Hematopoietic multipotent progenitor cell treated with erythropoietin and hydrocortisone succinate and interleukin-3 and kit ligand, for 4 days (in vitro differentiated cells): Measurements from ENCODE around the gene LAMA2.
"Not testable (repeated sequence)": the region's sequence is repeated elsewhere in the genome, so short reads cannot be mapped to it uniquely, and the experiment has no call there.

Experiments
- DNase-seq: peaks from one replicate; pipeline ENCODE4 v3.0.0-alpha.2; 2015

The LAMA2 gene

DNA sequence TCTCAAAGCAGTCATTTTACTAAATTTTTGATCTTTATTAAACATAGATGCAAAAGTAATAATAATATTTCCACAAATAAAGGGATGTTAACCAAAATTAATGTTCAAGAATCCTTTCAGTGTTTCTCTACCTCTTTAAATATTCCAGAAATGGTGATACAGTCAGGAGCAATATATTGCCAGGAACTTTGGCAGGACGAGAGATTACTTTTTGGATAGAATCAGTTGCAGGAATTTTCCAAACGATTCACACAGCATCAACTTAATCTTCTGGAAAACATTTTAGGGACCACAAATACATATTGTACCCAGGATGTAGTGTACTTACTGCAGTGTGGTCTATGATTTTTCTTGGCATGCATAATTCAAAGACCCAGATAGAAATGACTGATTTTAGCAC, 125.7 kb downstream of the LAMA2 start:
- DNase-seq = no peak

DNA sequence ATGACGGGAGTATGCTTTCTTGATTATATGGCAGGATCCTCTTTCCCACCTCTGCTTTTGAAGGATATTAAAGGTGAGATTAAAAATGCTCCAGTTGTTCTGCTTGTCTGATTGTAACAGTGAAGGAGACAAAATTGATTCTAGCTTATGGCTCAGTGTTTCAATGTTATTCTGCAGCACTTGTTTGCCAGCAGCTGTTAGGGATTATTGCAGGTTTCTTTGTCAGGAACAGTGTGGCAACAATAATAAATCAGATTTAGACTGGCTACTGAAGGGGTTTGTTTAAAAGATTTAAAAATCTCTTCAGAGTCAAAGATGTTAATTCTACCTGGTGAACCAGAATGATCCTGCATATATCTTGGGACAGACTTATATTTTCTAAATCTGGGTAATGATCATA, 126.9 kb downstream of the LAMA2 start:
- DNase-seq = no peak

- no peak for DNase-seq
Observed at GRCh38 chr6:129014302-129014701, 131.4 kb downstream of the LAMA2 start.

DNA sequence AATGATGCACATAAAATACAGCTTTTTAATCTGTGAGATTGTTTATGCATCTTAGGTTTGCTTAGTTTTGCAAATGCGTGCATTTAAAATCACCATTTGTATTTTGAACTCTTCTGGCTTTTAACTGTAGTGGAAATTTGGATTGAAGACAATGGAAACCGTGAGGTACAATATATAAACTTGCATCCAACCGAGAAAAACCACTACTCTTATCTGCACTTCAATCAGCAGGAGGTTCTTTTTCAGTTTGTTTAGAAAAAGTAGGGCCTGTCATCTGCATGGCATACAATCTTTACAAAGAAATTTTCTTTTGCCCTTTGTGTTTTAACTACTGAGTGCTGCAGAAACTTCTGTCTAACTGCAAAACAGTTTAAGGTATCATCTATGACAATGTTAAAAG, 132.8 kb downstream of the LAMA2 start:
- no peak for DNase-seq

DNA sequence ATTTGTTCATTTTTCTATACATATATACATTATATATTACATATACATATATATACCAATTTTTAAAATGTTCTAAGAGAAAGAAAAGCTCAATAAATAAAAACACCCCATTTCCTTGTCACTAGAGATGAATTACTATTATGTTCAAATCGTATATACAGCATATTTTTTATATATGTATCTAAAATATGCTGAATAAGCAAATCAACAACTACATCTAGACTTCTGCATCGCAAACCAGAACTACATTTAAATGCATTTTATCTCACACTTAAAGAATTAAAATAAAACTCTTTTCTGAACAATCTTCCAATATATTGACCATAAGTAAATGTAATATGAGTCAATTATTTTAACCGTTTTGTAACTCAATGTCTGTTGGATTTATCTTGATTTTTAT, 133.9 kb downstream of the LAMA2 start:
- DNase-seq = no peak

DNA sequence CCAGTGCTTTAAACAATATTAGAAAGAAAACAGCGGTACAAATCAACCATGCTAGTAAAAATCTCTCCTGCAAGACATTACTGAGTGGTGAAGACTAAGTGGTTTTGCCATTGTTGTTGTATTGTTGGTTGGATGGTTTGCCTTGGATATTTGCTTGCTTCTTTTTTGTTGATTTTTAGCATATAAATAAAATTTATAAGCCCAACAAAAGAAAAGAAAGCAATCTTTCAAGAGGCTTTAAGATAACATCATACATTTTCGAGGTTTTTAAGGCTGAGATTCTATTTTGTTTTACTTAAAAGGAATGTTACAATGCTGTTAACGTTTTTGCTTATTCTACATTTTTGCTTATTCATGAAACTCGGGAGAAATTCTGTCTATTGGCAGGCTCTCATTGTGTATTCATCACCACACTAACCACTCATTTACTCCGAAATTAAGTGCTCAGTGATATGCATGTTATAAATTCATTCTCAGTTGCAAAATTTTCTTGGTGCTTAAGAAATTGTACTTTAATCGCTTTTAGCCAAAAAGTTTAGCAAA, 139.1 kb downstream of the LAMA2 start:
- DNase-seq = no peak

GRCh38 chr6:129026601-129027000, 143.7 kb downstream of the LAMA2 start:
- no peak for DNase-seq

DNA sequence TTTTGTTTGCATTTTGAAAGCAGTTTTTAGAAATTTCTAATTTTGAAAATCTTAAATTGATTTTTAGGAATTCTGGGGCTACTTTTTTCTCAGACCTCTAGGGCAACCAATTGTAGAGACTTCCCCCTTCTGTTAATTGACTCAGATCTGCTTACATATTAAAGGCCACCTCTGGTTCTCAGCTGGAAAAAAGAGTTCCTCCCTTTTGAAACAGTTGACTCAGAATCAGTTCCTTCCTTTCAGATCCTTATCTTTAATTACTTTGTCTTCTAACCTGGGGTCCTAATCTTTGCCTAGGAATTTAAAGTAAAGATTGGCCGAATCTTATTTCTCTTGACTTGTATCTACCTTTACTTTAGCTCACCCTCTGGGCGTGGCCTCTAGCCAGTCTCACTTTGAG, 146.8 kb downstream of the LAMA2 start:
- no peak for DNase-seq

DNA sequence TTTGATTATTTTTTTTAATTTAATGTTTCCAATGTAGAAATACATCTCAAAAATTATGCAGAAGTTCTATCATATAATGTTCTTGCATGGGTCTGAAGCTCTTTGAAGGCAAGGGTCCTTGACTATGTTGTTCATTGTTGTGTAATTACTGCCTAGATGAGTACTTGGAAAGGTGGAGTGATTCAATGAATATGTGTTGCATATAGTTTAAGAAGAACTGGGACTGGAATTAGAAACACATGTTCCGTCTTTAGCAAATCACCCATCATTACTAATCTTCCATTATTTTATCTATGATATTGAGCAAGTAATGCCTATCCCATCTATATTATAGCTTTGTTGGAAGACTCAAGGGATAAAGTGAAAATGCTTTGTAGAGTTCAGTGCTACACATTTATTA, 147.3 kb downstream of the LAMA2 start:
- no peak for DNase-seq

DNA sequence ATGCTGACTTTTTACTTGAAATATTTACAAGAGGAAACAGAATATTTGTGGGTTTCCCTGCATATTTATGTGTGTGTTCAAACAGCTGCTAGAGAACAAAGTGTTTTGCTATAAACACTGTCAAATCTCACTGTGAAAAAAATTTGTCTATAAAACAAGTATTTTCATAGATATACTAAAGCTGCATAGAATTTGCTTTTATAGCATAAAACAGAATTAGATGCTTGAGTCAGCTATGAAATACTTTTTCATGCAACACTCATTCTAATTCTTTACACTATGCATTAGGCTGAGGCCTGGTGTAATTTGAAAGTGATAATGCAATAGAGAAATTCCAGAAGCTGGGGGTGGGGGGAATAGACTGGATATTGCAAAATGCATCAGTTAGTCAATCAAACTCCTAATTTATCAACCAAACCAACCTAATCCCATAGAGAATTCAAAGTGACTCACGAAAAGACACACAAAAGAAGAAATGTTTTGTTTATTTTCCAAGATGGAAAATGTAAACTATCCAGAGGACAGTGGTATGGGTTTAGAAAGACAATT, 148.2 kb downstream of the LAMA2 start:
- no peak for DNase-seq

- DNase-seq = no peak
Observed at GRCh38 chr6:129032602-129033001, 149.7 kb downstream of the LAMA2 start.

DNA sequence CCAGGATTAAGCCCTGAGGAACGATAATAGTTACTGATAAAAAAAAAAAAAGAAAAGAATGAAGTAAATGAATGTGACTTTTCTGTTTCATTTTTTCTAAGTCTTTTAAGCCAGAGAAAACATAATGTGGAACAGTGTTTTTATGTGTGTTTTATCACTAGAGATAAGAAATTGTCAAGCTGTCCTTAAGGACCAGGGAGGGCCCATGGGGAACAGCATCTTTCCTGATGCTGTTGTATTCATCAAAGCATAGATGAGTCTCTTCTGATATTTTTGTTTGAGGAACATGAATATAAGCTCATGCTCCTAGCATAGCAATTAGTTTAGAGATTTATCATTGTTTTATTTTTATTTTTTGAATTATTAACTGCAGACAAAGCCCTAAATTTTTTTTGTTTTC, 150.2 kb downstream of the LAMA2 start:
- no peak for DNase-seq

DNA sequence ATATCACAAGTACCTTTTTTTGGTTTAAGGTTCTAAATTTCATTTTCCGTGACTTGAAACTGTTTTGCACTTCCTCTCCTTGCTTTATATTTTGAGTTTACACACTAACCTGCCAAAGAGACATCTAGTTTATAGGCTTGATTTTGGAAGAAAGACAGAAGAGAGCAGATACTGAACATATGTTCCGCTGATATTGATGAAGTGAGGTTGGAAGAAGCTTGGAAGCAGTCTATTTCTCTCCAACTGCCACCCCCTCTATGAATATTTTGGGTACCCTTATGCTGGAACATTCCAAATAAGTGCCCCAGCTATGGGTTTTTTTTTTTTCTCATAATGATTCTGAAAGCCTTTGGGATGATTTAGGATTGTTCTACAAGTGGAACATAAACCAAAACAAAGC, 150.6 kb downstream of the LAMA2 start:
- no peak for DNase-seq

- DNase-seq = no peak
Observed at GRCh38 chr6:129041563-129041962, 158.6 kb downstream of the LAMA2 start.

GRCh38 chr6:129046526-129046925, 163.6 kb downstream of the LAMA2 start:
- no peak for DNase-seq

DNA sequence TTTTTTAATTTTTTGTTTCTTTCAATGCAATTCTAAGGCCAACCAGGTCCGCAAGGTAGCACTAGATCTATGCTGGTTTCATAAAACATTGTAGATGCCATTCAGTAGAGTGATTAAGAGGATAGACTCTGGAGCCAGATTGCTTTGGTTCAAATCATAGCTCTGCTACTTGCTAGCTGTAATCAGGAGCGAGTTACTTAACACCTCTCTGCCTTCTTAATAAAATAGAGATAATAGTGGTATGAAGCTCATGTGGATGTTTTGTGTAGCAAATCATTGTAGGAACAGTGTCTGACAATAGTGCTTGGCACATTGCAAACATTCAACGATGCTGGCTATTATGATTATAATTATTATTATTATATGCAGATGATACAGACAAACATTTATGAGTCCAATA, 164.9 kb downstream of the LAMA2 start:
- no peak for DNase-seq

DNA sequence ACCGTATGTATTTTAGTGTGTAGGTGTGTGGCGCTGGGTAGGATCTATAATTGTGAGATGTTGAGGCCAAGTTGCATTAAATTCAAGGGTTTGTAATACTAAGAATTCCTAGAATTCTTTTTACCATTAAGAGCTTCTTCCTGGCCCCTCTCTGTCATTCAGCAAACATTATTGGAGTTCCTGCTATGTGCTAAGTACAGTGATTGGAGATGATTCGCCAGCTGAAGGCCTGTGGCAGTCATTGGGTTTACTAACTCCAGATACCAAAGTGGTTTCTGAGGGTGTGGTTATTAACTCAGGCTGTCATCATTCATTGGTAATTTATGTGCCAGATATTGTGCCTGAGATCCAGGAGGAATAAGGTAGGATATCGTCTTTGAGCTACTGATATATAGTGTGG, 167.1 kb downstream of the LAMA2 start:
- DNase-seq = no peak

GRCh38 chr6:129053143-129053542, 170.2 kb downstream of the LAMA2 start:
- DNase-seq = not testable (repeated sequence)

- no peak for DNase-seq
Observed at GRCh38 chr6:129055796-129056195, 172.9 kb downstream of the LAMA2 start.

GRCh38 chr6:129059650-129060049, 176.7 kb downstream of the LAMA2 start:
- DNase-seq = no peak

- no peak for DNase-seq
Observed at GRCh38 chr6:129069006-129069405, 186.1 kb downstream of the LAMA2 start.

GRCh38 chr6:129073051-129073450, 190.1 kb downstream of the LAMA2 start:
- DNase-seq = no peak

DNA sequence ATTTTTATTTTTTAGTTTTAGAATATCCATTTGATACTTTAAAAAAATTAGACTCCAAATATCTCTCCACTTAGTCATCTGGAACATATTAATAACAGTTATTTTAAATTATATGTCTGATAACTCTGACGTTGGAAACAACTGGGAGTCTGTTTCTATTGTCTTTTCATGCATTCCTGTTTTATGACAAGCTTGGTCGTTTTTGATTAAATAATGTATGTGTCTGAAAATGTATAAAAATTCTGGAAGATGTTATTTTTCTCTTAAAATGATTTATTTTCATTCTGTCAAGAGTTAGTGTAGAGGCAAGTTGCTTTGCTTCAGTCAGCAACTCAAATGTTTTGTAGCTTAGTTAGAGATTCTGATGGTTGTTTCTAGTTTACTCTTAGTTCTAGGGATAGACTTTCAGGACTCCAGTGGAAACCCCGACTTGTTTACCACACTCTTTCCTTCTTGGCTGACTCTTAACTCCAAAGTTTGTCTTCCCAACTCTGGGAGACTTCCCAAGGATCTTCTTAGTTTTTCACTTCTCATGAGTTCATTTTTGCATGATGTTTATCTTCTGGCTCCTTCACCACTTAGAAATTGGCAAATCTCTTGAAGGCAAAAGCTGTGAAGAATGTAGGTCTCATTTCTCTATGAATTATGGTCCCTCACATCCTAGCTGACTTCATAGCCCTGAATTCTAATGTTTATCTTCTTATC, 190.9 kb downstream of the LAMA2 start:
- DNase-seq = no peak

GRCh38 chr6:129084406-129084805, 201.5 kb downstream of the LAMA2 start:
- no peak for DNase-seq

DNA sequence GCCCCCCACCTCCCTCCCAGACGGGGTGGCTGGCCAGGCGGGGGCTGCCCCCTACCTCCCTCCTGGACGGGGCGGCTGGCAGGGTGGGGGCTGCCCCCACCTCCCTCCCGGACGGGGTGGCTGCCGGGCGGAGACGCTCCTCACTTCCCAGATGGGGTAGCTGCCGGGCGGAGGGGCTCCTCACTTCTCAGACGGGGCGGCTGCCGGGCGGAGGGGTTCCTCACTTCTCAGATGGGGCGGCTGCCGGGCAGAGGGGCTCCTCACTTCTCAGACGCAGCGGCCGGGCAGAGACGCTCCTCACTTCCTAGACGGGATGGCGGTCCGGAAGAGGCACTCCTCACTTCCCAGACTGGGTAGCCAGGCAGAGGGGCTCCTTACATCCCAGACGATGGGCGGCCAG, 205.5 kb downstream of the LAMA2 start:
- not testable (repeated sequence) for DNase-seq
